ENCODE data around the gene SAMD10.
"Not testable (repeated sequence)": the region's sequence is repeated elsewhere in the genome, so short reads cannot be mapped to it uniquely, and the experiment has no call there.

SAMD10 gene

DNA sequence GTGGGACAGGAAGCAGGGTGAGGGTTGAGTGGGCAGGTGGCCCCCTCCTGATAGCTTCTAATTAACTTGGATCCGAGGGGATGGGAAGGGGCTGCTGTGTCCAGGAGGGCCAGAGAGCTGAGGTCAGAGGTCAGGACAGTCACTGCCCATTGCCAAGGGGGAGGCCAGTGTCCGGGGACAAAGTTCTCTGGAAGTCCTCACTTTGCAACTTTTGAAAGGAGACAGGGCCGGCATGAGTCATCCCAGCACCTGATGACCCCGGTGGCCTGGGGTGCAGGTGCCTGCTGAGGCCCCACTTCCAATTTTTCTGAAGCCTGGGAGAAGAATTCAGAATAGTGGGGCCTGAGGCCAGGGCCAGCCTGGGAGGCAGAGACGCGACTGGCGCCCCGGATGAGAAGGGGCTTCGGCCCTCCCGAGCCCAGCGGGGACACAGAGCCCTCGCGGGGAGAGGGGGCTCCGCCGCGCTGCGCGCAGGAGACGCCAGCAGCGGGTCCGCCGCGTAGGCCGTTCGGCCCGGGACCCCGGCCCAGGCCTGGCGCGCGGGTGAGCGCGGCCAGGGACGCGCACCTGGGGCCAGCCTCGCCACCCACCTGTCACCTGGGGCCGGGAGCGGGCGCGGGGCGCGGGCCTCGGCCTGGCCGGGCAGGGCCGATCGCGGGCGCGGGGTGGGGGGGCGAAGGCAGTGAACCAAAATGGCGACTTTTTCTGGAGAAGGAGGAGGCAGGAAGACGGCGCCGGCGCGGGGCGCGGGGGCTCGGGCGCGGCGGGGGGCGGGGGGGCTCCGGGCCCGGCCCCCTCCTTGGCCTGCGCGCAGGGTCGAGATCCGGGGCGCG, 10.3 kb downstream of the SAMD10 start:
- no peak for DNase-seq (ENCODE audit: low read depth)

DNA sequence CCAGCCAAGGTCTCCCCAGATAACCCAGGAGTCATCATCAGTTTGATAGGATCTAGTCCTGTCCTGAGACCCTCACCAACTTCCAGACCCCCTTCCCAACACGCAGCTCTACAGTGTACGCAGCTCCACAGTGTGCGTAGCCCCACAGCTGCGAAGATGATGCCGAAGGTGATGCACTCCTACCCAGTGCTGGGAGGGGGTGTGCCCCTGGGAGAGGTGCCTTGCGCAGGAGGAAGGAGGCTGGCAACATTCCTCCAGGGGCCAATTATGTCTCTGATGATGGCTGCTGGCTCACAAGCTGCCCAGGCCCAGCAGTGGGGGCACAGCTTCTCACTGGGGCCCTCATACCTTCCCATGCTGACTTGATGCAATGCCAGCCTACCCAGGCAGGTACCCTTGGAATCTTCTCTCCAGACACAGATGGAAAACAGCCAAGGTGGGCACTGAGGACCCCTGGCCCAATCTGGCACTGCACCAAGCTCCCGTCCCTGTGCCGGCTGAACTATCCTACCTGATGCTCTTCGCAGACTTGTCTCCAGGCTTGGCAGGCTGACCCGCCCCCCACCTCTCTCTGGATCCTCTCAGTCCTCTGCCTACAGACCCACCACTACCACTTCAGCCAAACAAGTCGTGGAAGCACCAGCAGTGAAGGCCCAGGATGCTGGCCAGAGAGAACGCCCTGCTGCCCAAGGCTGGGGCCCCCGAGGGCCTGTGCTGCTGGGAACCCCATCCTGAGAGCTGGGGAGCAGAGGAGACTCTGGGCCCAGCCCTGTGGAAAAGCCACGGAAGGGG, 11.1 kb downstream of the SAMD10 start:
- DNase-seq (ENCODE audit: low read depth): no peak

DNA sequence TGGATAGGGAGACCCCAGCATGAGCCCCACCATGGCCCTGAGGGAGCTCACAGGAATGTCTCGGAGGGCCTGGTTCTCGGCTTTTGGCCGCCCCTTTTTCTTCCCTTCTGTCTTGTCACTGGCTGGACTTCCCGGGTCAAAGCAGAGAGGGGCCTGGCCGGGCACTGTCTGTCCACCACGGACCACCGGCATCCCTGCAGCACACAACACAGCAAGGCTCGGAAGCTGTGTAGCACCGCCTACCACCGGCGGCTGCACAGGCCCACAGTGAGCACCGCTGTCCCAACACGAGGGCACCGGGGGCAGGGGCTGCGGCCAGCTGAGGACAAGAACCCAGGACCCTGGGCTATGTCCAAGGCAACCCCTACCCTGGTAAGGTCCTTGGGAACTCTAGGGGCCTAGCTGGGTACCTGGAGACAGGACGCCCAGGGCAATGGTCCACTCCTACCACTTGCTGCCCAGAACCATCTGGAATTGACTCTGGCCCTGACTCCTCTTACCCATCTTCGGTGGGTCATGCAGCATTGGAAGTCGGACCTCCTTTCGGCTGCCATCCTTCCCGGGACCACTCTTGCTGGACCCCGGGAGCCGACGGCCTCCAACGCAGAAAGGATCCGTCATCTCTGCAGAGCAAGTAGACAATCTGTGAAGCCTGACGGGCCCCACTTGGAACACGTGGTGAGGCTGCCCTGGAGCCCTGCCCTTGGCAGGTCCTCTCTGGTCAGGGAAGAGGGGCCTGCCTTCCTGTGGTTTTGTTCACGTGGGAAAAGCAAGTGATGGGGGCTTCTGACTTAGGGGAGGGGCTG, 11.9 kb downstream of the SAMD10 start:
- no peak for DNase-seq (ENCODE audit: low read depth)

DNA sequence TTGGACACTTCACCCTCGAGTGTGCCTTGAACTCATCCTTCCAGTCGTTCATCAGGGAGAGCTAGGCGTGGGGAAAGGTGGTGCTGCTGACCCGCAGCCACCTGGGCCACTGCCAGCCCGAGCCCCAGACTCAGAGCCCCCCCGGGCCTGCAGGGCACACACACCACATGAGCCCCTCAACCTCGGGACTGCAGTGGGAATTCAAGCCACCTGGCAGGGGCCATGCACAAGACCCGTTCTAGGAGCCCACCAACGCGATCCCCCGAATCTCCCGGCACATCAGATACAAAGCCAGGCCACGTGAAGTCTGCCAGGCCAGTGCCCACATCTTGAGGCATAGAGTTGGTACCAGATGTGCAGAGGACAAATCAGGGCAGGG, 12.5 kb downstream of the SAMD10 start:
- no peak for DNase-seq (ENCODE audit: low read depth)

DNA sequence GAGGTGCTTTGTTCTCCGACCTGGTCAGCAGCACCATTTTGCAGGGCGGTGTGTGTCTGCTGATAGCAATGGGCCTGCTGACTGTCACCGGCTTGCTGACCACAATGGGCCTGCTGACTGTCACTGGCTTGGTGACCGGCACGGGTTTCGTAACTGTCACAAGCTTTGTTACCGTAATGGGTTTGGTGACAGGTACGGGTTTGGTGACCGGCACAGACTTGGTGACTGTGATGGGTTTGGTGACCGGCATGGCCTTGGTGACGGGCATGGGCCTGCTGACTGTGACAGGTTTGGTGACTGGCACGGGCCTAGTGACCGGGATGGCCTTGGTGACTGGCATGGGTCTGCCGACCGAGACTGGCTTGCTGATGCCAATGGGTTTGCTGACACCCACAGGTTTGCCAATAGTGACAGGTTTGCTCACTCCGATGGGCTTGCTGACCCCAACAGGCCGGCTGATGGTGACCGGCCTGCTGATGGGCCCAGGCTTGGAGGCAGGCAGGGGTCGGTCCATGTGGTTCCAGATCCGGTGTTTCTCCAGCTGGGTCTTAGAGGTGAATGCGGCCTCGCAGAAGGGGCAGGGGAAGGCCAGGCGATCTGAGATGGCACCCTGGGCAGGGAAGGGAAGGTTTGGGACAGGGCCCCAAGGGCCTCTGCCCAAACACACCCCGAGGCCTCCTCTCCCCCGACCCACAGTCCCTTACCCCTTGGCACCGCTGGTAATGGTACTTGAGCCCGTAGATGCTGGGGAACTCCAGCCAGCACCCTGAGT, 13.1 kb downstream of the SAMD10 start:
- DNase-seq (ENCODE audit: low read depth): no peak

DNA sequence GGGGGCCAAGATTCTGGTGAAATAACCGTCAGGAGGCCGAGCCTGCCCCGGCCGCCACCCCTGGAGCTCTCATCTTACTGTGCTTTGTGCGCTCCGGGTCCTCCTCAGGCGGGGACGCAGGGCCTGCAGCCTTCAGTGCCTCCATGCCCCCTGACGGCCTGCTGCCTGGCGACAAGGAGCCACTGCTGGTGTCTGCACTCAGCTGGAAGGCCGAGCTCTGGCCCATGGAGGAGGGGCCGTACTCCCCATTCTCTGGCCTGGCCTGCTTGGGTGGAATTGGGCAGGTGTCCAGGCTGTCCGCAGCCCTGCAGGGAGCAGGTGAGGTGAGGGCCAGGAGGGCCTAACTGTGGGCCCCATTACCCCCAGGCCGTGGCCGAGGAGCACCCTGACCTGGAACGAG, 15.0 kb downstream of the SAMD10 start:
- DNase-seq (ENCODE audit: low read depth): no peak

DNA sequence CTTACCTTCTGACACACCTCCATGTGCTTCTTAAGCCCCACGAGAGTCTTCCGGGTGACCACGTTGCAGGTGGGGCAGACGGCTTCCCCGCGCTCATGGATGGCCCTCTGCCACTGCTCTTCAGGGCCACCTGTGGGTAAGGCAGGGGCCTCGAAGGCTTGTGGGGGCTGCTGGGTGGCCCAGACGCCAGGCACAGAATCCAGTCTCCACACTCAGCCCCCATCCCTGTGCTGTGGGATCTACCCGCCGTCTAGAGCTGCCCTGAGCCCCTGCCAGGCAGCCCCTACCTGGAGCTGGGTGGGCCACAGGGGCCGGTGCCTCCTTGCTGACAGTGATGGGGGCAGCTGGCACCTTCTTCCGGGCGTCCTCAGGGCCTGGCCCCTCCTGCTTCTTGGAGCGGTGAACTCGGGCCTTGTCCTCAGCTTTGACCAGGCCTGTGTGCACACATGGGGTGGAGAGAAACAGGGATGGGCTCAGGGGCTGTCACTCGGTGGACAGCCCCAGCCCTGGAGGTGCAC, 15.6 kb downstream of the SAMD10 start:
- no peak for DNase-seq (ENCODE audit: low read depth)

DNA sequence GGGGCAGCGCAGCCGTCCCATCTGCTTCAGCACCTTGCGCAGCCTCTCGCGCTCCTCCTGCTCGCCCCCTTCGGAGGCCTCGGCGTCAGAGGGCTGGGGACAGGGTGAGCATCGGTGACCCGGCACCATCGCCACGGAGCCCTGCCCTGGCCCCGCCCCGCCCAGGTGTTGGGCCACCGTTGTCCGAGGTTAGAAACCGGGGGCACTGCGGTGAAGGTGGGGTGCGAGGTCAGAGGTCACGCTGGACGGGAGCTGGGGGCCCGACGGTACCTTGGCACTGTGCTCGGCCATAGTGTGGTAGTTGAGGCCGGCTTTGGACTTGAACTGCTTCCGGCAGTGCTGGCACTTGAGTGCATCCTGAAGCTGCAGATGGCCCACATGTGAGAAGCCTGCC, 16.1 kb downstream of the SAMD10 start:
- no peak for DNase-seq (ENCODE audit: low read depth)

GRCh38 chr20:63962426-63963347, 16.8 kb downstream of the SAMD10 start:
- no peak for DNase-seq (ENCODE audit: low read depth)

GRCh38 chr20:63961664-63962425, 17.6 kb downstream of the SAMD10 start:
- no peak for DNase-seq (ENCODE audit: low read depth)

- not testable (repeated sequence) for DNase-seq (ENCODE audit: low read depth)
Measured at GRCh38 chr20:63960654-63961621, 18.5 kb downstream of the SAMD10 start.

- no peak for DNase-seq (ENCODE audit: low read depth)
Measured at GRCh38 chr20:63959699-63960075, 19.8 kb downstream of the SAMD10 start.

DNA sequence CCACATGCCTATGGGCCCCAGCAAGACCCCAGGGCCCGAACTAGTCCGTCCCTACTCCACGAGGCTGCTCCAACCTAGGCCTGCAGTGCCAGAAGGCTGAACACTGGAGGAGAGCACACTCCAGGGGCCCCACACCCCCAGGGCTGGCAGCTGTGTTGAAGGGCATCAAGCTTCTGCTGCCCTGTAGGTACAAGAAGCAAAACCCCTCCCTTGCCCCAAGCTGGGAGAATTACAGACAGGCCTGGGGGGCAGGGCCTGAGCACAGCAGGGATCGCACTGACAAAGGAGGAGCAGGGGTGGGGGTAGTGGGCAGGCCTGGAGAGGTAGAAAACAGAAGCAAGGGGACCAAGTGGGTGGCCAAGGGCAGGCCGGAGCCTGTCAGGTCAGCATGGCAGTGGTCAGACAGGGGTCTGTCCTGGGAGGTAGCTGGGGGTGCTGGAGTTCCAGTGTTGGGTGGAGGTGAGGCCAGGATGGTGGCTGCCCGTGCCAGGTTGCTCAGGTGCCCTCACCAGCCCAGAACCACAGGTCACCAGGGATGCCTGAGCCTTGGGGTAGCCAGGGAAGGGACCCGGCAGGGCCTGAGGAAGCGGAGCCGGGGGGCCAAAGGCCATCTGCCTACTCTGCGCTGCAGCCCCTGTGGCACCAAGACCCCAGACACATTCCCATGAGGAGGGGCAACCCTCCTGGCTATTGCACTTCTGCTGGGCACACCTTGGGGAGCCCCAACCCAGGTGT, 20.3 kb downstream of the SAMD10 start:
- no peak for DNase-seq (ENCODE audit: low read depth)

DNA sequence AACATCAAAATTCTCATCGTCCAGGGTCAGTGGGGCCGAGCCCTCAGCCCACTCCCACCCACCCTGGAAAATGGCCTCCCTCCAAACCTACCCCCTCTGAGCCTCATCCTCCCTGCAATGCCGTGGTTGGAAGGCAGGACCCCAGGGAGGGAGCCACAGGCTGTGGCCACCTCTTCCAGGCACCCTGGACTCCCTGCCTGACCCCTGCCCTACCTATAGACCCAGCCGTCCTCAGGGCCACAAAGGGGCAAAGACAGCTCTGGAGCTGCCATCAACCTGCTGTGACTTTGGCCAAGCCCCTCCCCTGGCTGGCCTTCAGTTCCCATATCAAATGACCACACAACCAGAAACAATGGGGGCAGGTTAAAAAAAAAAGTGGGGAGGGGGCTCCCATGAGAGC, 21.0 kb downstream of the SAMD10 start:
- DNase-seq (ENCODE audit: low read depth): no peak

GRCh38 chr20:63957690-63958441, 21.6 kb downstream of the SAMD10 start:
- DNase-seq (ENCODE audit: low read depth): no peak

DNA sequence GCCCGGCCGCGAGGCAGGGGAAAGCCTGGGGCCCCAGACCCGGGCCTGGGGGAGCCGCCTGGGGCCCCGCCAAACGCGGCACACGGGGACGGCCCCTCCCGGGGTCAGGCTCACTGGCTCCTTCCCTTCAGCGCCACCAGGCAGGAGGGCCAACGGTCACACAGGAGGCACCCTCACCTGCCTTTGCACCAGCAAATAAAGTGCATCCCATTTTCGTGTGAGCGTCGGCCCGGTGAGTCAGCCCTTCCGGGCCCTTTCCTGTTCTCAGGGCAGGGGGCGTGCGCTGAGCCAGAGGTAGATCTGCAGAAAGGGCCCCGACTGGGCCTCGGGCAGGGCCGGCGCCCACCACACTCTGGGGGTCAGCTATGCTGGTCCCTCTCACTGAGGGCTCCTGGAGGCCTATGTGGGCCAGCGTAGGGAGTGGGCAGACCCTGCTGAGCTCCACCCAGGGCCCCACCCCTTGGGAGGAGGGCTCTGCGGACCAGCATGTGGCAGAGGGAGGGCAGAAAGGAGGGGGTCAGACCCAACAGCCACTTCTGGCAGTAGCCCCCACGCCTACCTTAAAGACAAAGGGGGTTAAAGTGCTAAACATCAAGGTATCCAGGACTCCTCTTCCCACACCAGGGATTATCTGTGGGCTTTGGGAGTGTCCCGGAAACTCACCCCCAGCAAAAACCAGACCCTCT, 22.3 kb downstream of the SAMD10 start:
- peak; percentile 72 for DNase-seq (ENCODE audit: low read depth)

GRCh38 chr20:63956664-63957003, 22.8 kb downstream of the SAMD10 start:
- DNase-seq (ENCODE audit: low read depth): no peak
